DND-41 (cell line): ENCODE data around the gene TCF7L2.

Source experiments
- ATAC-seq: fragments of 200-7000 bp; cut with Tn5 transposase; 3 replicates; pipeline ENCODE4 v1.9.1; 2021; ENCODE audit warnings: low read depth; ENCODE audit not compliant: insufficient read depth
- DNase-seq: peaks from one replicate; pipeline ENCODE4 v3.0.0-alpha.2; 2020
- H2AFZ ChIP-seq: 2 replicates; pipeline ENCODE4 v1.6.0; 2012; ENCODE audit warnings: low read depth, low read length
- H3K27ac ChIP-seq: 2 replicates; pipeline ENCODE4 v1.5.1; 2012; ENCODE audit warnings: low read length, inconsistent platforms
- H3K27me3 ChIP-seq: fragments of 200-600 bp; sonication (generic); 2 replicates; pipeline ENCODE4 v1.6.0; 2012; ENCODE audit warnings: low read length, mild to moderate bottlenecking, inconsistent platforms; ENCODE audit not compliant: insufficient read depth, poor library complexity
- H3K36me3 ChIP-seq: 2 replicates; pipeline ENCODE4 v1.5.1; 2012; ENCODE audit warnings: low read length, inconsistent platforms; ENCODE audit not compliant: insufficient read depth
- H3K4me1 ChIP-seq: 2 replicates; pipeline ENCODE4 v1.5.1; 2012; ENCODE audit warnings: mild to moderate bottlenecking, low read length; ENCODE audit not compliant: insufficient read depth
- H3K4me2 ChIP-seq: 2 replicates; pipeline ENCODE4 v1.6.0; 2012; ENCODE audit warnings: mild to moderate bottlenecking, moderate library complexity, low read length, inconsistent platforms; ENCODE audit not compliant: insufficient read depth
- H3K4me3 ChIP-seq, 2 experiments: fragments of 200-600 bp in 1 of 2; shearing (Covaris generic) in 1 of 2; 2 replicates each; pipeline ENCODE4 v1.5.1; 2012 to 2016; ENCODE audit warnings: inconsistent platforms in 2 of 2, low read length in 2 of 2, mild to moderate bottlenecking in 2 of 2, low read depth in 1 of 2, moderate library complexity in 1 of 2
- H3K79me2 ChIP-seq: 2 replicates; pipeline ENCODE4 v1.6.0; 2012; ENCODE audit warnings: low read length, inconsistent platforms; ENCODE audit not compliant: insufficient read depth
- H3K9ac ChIP-seq: 2 replicates; pipeline ENCODE4 v1.6.0; 2012; ENCODE audit warnings: low read depth, mild to moderate bottlenecking, inconsistent platforms, low read length, moderate library complexity
- H3K9me3 ChIP-seq: 2 replicates; pipeline ENCODE4 v1.5.1; 2012; ENCODE audit warnings: low read length, moderate library complexity, mild to moderate bottlenecking, inconsistent platforms; ENCODE audit not compliant: insufficient read depth, severe bottlenecking
- H4K20me1 ChIP-seq: 2 replicates; pipeline ENCODE4 v1.6.0; 2012; ENCODE audit warnings: low read length; ENCODE audit not compliant: insufficient read depth
- EZH2 ChIP-seq: IDR thresholded peaks from 3 replicates; pipeline ENCODE4 v1.6.1; 2012; ENCODE audit warnings: borderline replicate concordance, low read depth, mild to moderate bottlenecking, moderate library complexity, low read length, inconsistent platforms; ENCODE audit not compliant: severe bottlenecking
- TF ChIP-seq, protein P1 (sequence below): IDR thresholded peaks from 2 replicates; pipeline ENCODE4 v1.5.1; 2012; ENCODE audit warnings: borderline replicate concordance, low read length, moderate library complexity, mild to moderate bottlenecking; ENCODE audit not compliant: poor library complexity, severe bottlenecking; ENCODE audit errors: extremely low read depth

Gene TCF7L2

DNA sequence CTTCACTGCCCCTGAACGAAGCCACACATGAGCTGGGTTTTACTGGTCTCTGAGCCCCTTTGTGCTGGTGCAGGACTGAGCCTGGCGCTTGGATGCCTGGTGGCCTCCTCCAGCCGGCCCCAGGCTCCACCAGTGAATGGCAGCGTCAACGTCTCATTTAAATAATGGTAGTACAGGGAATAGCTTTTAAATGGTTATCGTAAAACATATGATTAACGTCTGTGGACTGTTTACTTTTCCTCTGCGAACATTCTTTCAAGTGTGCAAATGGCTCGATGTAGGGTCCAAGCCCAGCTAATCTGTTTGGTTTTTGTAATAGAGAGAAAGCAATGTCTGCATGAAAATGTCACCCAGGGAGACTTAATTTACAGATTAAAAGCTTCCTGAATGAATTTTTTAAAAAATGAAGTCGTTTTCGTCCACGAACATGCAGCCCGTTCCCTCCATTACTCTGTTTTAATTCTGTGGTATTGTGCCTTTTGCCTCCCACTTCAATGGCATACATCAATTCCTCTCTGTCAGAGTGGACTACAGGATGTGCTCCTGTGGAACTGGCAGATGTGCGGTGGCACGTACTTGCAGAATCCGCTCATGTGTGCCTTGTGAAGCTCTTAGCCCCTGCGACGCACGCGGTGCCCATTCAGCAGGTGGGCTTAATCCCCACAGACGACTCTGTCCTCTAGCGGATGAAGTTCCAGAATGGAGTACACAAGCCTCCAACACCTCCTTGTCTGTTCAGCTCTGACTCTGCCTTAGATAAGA is 192.7 kb downstream of the TCF7L2 start:
- no peaks in the 10 kb centered on the region for H3K27me3 ChIP-seq
- ATAC-seq, result no peak
- H3K79me2 ChIP-seq, result no peaks in the 10 kb centered on the region
- H2AFZ ChIP-seq, result no peak overlapping the region
- H3K9me3 ChIP-seq, result no peaks in the 10 kb centered on the region
- no peak for TF ChIP-seq EZH2
- TF ChIP-seq, protein P1, sequence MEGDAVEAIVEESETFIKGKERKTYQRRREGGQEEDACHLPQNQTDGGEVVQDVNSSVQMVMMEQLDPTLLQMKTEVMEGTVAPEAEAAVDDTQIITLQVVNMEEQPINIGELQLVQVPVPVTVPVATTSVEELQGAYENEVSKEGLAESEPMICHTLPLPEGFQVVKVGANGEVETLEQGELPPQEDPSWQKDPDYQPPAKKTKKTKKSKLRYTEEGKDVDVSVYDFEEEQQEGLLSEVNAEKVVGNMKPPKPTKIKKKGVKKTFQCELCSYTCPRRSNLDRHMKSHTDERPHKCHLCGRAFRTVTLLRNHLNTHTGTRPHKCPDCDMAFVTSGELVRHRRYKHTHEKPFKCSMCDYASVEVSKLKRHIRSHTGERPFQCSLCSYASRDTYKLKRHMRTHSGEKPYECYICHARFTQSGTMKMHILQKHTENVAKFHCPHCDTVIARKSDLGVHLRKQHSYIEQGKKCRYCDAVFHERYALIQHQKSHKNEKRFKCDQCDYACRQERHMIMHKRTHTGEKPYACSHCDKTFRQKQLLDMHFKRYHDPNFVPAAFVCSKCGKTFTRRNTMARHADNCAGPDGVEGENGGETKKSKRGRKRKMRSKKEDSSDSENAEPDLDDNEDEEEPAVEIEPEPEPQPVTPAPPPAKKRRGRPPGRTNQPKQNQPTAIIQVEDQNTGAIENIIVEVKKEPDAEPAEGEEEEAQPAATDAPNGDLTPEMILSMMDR, result no peak
- H3K9ac ChIP-seq, result no peak overlapping the region
- no peak for DNase-seq
- H3K4me2 ChIP-seq, result no peak overlapping the region
- no peaks in the 10 kb centered on the region for H3K4me1 ChIP-seq
- H3K4me3 ChIP-seq, result no peak overlapping the region
- no peak overlapping the region for H3K27ac ChIP-seq
- H4K20me1 ChIP-seq, result peaks cover 19% of the 10 kb centered on the region; the same call in 1 of the 2 replicates
- H3K36me3 ChIP-seq, result peaks cover 52% of the 10 kb centered on the region

DNA sequence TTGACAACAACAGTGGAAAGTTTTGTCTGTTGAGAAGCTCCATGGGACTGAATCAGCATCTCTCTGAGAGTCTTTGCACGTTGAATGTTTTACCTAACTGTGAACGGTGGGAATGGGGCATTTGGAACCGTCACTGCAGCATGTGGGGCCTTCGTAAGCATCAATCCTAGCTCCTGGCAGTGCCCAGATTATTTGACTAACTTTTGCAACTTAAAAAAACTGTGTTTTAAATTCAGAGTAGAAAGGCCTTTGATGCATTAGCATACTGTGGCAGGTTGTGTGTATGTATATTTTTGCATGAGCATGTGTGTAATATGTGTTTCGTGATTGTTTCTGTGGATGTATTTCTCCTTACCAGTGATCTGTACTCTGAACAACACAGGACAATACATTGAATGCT is 194.5 kb downstream of the TCF7L2 start:
- DNase-seq (no peak), ATAC-seq (no peak)
- TF ChIP-seq EZH2, result no peak
- TF ChIP-seq, protein P1, result no peak
- Histone ChIP-seq H3K9me3 (no peaks in the 10 kb centered on the region), H3K36me3 (peaks cover 64% of the 10 kb centered on the region), H3K4me1 (no peaks in the 10 kb centered on the region), H3K27me3 (no peaks in the 10 kb centered on the region), H3K27ac (no peak overlapping the region), H3K9ac (no peak overlapping the region), H3K4me3 (no peak overlapping the region), H3K4me2 (no peak overlapping the region), H4K20me1 (peaks cover 11% of the 10 kb centered on the region; the same call in 1 of the 2 replicates), H2AFZ (no peak overlapping the region), H3K79me2 (no peaks in the 10 kb centered on the region)

DNA sequence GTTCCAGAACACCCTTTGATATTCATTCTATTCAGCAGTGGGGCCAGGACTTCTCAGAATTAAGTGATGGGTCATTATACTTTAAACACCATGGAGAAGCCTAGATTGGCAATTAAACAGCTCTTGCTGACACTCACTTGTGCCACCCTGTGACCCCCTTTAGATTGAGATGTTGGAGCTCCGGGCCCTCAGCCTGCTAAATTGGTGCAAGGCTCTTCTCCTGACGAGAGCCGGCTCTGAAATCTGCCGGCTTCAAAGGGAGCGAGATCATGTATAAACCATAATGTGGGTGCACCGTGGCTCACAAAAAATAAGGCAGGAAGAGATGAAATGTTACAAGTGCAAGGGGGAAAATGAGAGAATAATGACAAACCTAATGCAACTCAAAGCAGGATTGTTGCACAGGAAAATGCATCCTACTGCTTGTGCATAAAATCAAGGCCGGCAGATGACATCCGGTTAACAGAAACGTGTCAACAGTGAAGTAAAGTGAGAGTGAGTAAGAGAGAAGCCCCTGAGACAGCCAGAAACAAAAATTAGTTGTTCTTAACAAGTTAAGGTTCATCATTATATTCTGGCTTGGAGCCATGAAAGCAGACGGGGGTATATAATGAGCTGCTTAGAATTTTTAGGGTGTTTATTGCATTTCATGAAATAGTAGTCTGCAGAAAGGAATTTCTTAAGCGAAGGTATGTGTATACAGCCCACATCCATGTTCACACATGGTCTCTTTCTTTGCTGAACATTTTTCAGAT is 198.2 kb downstream of the TCF7L2 start:
- Histone ChIP-seq H3K4me2 (no peak overlapping the region), H3K9me3 (no peaks in the 10 kb centered on the region), H3K27me3 (no peaks in the 10 kb centered on the region), H4K20me1 (no peaks in the 10 kb centered on the region), H3K9ac (no peak overlapping the region), H3K4me1 (no peaks in the 10 kb centered on the region), H3K36me3 (peaks cover 86% of the 10 kb centered on the region), H3K79me2 (no peaks in the 10 kb centered on the region), H3K27ac (no peak overlapping the region), H2AFZ (no peak overlapping the region), H3K4me3 (no peak overlapping the region)
- DNase-seq, result no peak
- ATAC-seq, result no peak
- TF ChIP-seq, protein P1, result no peak
- TF ChIP-seq EZH2, result no peak
